Activated CD4-positive, alpha-beta T cell treated with anti-CD3 and anti-CD28 coated beads for 36 hours (primary cell): Measurements from ENCODE around the gene KCTD4. TPM values are rescaled to one million over a fixed set of nuclear protein-coding genes. Genes with fewer than 3 reads are reported as not detected.
"Not testable (repeated sequence)": the region's sequence is repeated elsewhere in the genome, so short reads cannot be mapped to it uniquely, and the experiment has no call there.

ENCODE experiments used
- ATAC-seq: fragments of 200-7000 bp; cut with Tn5 transposase; one replicate; pipeline ENCODE4 v1.10.0; 2021; ENCODE audit warnings: mild to moderate bottlenecking, moderate library complexity
- CTCF ChIA-PET: fragments of 350-600 bp; sonication (Branson Sonifier 250); formaldehyde crosslinking; loops from one replicate; lab custom pipeline; 2021; ENCODE audit warnings: antibody characterized with exemption; lab: Charles Lee
- POLR2A ChIA-PET: fragments of 350-600 bp; sonication (Branson Sonifier 250); formaldehyde crosslinking; loops from one replicate; lab custom pipeline; 2021; ENCODE audit warnings: antibody characterized with exemption, inconsistent platforms; lab: Charles Lee
- DNase-seq: peaks from one replicate; pipeline ENCODE4 v3.0.0-alpha.2; 2020
- H3K27ac Mint-ChIP-seq: one replicate; pipeline ENCODE4 v1.8.0; 2021; ENCODE audit warnings: mixed read lengths
- H3K27me3 Mint-ChIP-seq: one replicate; pipeline ENCODE4 v1.8.0; 2021; ENCODE audit warnings: mixed read lengths
- H3K36me3 Mint-ChIP-seq: one replicate; pipeline ENCODE4 v1.8.0; 2021; ENCODE audit warnings: low read depth, mixed read lengths
- H3K4me1 Mint-ChIP-seq: one replicate; pipeline ENCODE4 v1.8.0; 2021; ENCODE audit warnings: mixed read lengths
- H3K4me3 Mint-ChIP-seq: one replicate; pipeline ENCODE4 v1.8.0; 2021; ENCODE audit warnings: mild to moderate bottlenecking, moderate library complexity, mixed read lengths
- H3K9me3 Mint-ChIP-seq: one replicate; pipeline ENCODE4 v1.8.0; 2021; ENCODE audit warnings: low read depth, mixed read lengths
- intact Hi-C, 2 experiments: fragments of 100-400 bp; cut with DNase I in 1 of 2; cut with micrococcal nuclease in 1 of 2; formaldehyde crosslinking; loops; one replicate each; pipeline versions ENCODE4 v1.14.2 to v1.15.1; 2022 to 2024; cut with DNase I, micrococcal nuclease
- total RNA-seq, 2 experiments: library from RNA; stranded (reverse); gene quantifications; one replicate each; pipeline ENCODE4 v1.2.3, GENCODE V29; 2021

Gene KCTD4
- total RNA-seq = not detected

DNA sequence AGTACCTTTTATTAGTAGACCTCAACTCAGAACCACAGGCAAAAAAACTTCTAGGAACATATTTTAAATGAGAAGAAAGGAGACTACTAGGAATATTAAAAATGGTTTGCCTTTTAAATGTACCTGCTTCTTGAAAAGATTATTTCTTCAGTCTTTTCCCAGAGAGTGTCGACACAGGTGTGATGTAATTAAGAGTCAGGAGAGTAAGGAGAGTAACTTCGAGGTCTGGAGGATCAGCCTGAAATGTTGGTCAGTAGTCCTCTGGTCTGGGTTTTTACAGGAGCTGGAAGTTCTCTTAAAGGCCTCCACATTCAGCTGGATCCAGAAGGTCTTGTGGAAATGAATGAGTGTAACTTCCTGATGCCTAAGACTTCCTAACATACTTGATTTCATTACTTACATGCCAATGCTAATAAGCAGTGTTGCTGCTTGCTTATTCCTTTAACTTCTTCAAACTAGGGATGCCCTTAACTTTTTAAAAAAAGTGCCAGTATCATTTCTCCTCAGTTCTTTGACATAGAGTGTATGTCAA lies at the start of gene KCTD4:
TSS of gene KCTD4 (minus strand) at position 345 of the 532 bp plus-strand sequence. CDS start 6,478 bp downstream, outside the sequence.
- Mint-ChIP-seq H3K9me3 (no peaks in the 10 kb centered on the region), H3K36me3 (peaks cover 6% of the 10 kb centered on the region), H3K4me1 (peaks cover 25% of the 10 kb centered on the region), H3K4me3 (no peak within 1 kb of the TSS), H3K27me3 (no peaks in the 10 kb centered on the region), H3K27ac (no peak within 1 kb of the TSS)
- ATAC-seq (no peak), DNase-seq (no peak)
- intact Hi-C loops = no loop called here
- CTCF ChIA-PET = no interaction called here
- POLR2A ChIA-PET = no interaction called here

DNA sequence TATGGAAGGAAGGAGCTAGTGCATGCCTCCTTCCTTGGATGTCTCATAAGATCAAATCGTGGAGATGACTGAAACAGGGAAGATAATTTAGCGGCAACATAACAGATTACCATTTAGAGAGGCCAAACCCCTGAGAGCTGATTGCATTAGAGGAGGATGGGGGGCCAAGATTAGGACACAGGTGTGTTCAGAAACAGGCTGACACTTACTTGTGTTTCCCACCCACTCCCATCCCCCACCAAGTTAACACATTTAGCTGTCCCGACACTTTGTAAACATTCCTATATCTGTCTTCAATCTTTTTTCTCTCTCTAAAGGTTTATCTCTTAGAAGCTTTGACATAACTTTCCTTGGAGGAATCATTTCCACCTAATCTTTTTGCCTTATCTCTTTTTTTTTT lies 48.8 kb upstream of the KCTD4 start:
- H3K4me1 Mint-ChIP-seq = no peaks in the 10 kb centered on the region
- no peak for DNase-seq
- H3K27ac Mint-ChIP-seq = no peak overlapping the region
- no peaks in the 10 kb centered on the region for H3K27me3 Mint-ChIP-seq
- no peak for ATAC-seq
- POLR2A ChIA-PET = interaction anchor here (0.6 kb wide), 1 partner anchor 252 kb away, joined by 4 read pairs; no protein-coding TSS in a partner anchor
- peaks cover 14% of the 10 kb centered on the region for H3K36me3 Mint-ChIP-seq
- intact Hi-C loops = no loop called here
- no peaks in the 10 kb centered on the region for H3K9me3 Mint-ChIP-seq
- no peak overlapping the region for H3K4me3 Mint-ChIP-seq
- CTCF ChIA-PET = interaction anchor here (1.1 to 2.2 kb wide), 3 partner anchors 9 to 203 kb away, joined by 3 to 8 read pairs (median 5); no protein-coding TSS in a partner anchor

DNA sequence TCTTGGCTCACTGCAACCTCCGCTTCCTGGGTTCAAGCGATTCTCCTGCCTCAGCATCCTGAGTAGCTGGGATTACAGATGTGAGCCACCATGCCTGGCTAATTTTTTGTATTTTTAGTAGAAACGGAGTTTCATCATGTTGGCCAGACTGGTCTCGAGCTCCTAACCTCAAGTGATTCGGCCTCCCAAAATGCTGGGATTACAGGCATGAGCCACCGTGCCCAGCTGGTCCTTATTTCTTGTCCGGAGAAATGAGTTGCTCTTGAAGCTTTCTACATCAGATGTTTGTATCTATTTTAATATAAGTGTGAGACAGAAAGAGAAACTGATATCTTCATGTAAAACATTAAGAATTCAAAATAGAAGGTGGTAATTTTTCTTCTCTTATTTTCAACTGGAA lies 43.9 kb upstream of the KCTD4 start:
- H3K27me3 Mint-ChIP-seq, intact Hi-C loops, POLR2A ChIA-PET, H3K4me1 Mint-ChIP-seq, H3K27ac Mint-ChIP-seq, ATAC-seq, H3K36me3 Mint-ChIP-seq, H3K9me3 Mint-ChIP-seq, DNase-seq, H3K4me3 Mint-ChIP-seq: not testable (repeated sequence)
- CTCF ChIA-PET = interaction anchor here (0.9 kb wide), 1 partner anchor 30 kb away, joined by 3 read pairs; no protein-coding TSS in a partner anchor

DNA sequence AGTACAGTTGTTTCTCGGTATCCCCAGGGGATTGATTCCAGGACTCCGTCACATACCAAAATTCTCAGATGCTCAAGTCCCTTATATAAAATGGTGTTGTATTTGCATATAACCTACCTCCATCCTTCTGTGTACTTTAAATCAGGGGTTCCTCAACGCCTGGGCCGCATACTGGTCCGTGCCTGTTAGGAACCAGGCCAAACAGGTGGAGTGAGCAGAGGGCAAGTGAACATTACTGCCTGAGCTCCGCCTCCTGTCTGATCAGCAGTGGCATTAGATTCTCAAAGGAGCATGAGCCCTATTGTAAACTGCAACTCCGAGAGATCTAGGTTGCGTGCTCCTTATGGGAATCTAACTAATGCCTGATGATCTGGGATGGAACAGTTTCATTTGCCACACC lies 42.2 kb upstream of the KCTD4 start:
- ATAC-seq (no peak), DNase-seq (no peak)
- Mint-ChIP-seq H3K4me3 (no peak overlapping the region), H3K4me1 (peaks cover 4% of the 10 kb centered on the region), H3K27ac (no peak overlapping the region), H3K9me3 (no peaks in the 10 kb centered on the region), H3K27me3 (no peaks in the 10 kb centered on the region), H3K36me3 (peaks cover 2% of the 10 kb centered on the region)
- intact Hi-C loops = no loop called here
- ChIA-PET CTCF (no interaction called here), POLR2A (no interaction called here)

DNA sequence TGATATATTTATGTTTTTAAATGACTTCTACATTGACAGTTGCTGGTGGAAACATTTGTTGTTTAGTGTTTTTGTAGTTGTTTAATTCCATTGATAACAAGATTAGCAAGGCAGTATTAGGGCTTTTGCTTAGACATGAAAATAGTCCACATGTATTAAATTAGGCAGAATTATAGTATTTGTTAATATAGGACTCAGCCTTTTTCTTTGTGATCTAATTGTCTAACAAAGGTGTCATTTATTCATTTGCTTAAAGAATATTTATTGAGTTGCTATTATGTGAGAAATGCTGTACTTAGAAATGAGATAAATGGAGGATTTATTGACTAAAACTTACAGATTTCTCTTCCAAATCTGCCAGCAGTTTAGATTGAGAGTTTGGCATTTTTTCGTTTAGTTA lies 41.7 kb upstream of the KCTD4 start:
- no peak for ATAC-seq
- H3K27ac Mint-ChIP-seq = no peak overlapping the region

DNA sequence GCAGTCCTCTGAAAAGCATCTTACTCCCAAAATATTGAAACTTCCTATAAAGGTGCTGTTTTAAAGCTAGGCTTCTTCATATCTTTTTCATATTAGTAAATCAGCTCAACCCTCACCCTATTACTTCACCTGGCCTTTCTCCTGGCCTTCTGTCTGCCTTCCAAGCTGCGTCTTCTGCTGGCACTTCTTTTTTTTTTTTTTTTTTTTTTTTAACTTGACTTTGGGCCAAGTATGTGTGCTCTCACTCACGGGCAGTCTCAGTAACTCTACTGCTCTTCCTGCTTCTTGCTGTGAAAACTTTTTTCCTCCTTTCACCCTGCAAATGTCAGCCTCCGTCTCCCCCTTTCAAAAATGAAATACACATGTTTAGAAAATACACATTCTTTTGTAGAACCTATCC lies 41.2 kb upstream of the KCTD4 start:
- Mint-ChIP-seq H3K27me3 (no peaks in the 10 kb centered on the region), H3K36me3 (peaks cover 2% of the 10 kb centered on the region), H3K9me3 (no peaks in the 10 kb centered on the region), H3K27ac (no peak overlapping the region), H3K4me1 (peaks cover 4% of the 10 kb centered on the region), H3K4me3 (no peak overlapping the region)
- ChIA-PET POLR2A (no interaction called here), CTCF (interaction anchor here (0.6 to 1.2 kb wide), 3 partner anchors 17 to 205 kb away, joined by 3 read pairs; no protein-coding TSS in a partner anchor)
- intact Hi-C loops = no loop called here
- no peak for DNase-seq
- ATAC-seq = no peak

More for the DNA sequence above, 41.7 kb upstream of the KCTD4 start:
- Mint-ChIP-seq H3K4me1 (peaks cover 4% of the 10 kb centered on the region), H3K36me3 (peaks cover 2% of the 10 kb centered on the region), H3K27me3 (no peaks in the 10 kb centered on the region), H3K9me3 (no peaks in the 10 kb centered on the region), H3K4me3 (no peak overlapping the region)
- ChIA-PET POLR2A (no interaction called here), CTCF (interaction anchor here (1.0 kb wide), 1 partner anchor 43 kb away, joined by 3 read pairs; no protein-coding TSS in a partner anchor)
- intact Hi-C loops = no loop called here
- DNase-seq = no peak

DNA sequence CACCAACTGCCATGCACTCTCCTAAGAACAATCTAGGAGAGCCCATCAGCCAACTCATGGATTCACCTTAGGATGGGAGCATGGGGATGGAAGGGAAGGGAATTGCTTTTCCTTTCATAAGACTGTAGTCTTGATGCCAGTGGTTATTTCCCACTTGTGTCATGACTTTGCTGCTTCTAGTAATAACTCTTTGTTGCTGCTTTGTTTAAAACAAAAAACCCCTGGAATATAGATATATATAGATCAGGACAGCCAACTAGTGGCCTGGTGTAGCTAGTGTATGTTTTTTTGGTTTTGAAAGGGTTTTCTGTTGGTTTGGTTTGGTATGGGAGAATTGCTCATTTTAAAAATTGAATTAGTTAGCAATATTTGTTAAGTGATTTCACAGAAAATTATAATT lies 39.3 kb upstream of the KCTD4 start:
- intact Hi-C loops = no loop called here
- Mint-ChIP-seq H3K36me3 (no peaks in the 10 kb centered on the region), H3K4me1 (peaks cover 6% of the 10 kb centered on the region), H3K4me3 (no peak overlapping the region), H3K27ac (no peak overlapping the region), H3K9me3 (no peaks in the 10 kb centered on the region), H3K27me3 (no peaks in the 10 kb centered on the region)
- no peak for ATAC-seq
- no peak for DNase-seq
- CTCF ChIA-PET = interaction anchor here (1.1 to 2.1 kb wide), 4 partner anchors 10 to 86 kb away, joined by 3 to 8 read pairs (median 4); no protein-coding TSS in a partner anchor
- POLR2A ChIA-PET = no interaction called here

DNA sequence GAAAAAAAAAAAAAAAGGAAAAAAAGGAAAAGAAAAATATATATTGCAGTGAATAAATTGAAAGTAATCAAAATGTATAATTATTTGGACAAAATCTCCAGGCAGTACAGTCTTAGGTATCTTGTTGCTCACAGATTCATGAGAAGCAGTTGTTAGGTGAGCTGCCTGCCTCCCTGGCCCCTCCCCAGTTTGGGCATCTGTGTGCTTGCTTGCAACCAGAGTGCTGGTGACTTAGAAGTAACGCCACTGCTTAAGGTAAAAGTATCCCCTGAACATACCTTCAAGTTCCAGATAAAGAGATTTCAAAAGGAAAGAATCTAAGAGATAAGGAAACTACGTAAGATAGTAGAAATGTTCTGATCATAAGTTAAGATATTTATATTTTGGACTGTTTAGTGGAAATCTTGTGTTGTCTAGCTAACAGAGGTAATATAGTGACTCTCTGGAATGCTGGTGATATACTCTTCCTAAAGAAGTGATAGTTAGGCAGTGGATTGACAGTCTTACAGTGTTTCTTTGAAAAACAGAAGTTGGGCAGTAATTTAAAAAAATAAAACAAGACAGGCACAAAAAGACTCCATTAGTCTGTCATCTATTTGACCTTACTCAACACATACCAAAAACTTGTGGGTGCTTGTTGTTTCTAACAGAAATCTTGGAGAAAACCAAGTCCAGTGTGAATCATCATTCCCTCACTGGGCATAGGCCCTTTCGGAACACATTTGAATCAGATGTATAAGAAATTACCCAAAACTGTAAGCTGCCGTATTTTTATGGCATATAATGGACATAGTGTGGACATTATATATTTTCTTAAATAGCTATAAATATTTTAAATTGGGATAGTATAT lies 38.3 kb upstream of the KCTD4 start:
- Mint-ChIP-seq H3K4me1 (peaks cover 6% of the 10 kb centered on the region), H3K4me3 (no peak overlapping the region), H3K36me3 (no peaks in the 10 kb centered on the region), H3K9me3 (no peaks in the 10 kb centered on the region), H3K27ac (no peak overlapping the region), H3K27me3 (no peaks in the 10 kb centered on the region)
- POLR2A ChIA-PET = interaction anchor here (0.6 kb wide), 1 partner anchor 8 kb away, joined by 4 read pairs; no protein-coding TSS in a partner anchor
- DNase-seq (no peak), ATAC-seq (no peak)
- intact Hi-C loops = no loop called here
- CTCF ChIA-PET = interaction anchor here (0.6 to 2.1 kb wide), 5 partner anchors 11 to 192 kb away, joined by 3 to 8 read pairs (median 4); no protein-coding TSS in a partner anchor

DNA sequence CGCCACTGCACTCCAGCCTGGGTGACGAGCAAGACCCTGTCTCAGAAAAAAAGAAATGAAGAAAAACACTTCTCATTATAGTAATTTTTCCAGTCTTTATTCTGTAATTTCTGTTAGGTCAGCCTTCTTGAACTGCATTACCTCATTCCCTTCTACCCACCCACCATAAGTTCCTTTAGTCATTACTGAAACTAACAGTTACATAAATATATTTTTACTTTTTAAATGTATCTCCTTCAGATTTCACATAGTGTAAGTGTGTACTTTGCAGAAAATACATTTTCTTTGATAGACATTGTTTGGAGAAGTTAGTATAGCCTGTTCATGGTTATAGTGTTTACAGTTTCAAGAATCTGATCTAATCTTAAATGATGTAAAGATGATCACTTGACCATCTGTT lies 31.7 kb upstream of the KCTD4 start:
- H3K36me3 Mint-ChIP-seq = peaks cover 6% of the 10 kb centered on the region
- no peak for ATAC-seq
- no peak for DNase-seq
- H3K9me3 Mint-ChIP-seq = no peaks in the 10 kb centered on the region
- H3K27me3 Mint-ChIP-seq = no peaks in the 10 kb centered on the region
- CTCF ChIA-PET = no interaction called here
- peaks cover 13% of the 10 kb centered on the region for H3K4me1 Mint-ChIP-seq
- POLR2A ChIA-PET = no interaction called here
- H3K27ac Mint-ChIP-seq = no peak overlapping the region
- no peak overlapping the region for H3K4me3 Mint-ChIP-seq
- intact Hi-C loops = no loop called here

DNA sequence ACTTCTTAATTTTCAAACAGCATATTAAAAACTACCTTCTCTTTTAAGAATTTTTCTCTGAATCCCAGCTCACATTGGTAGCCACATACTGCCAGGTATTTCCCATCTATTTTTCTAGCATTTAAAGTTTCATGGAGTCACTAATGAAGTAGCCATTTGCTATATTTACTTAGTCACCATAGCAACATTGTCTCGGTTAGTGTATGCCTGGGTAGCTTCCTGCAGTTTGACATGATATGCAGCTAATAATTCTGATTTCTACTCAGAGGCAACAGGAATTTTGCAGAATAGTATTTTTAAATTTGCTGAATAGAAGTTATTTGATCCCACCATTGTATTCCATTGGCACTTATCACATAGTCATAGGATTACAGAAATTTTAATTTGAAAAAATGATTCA lies 30.9 kb upstream of the KCTD4 start:
- CTCF ChIA-PET = interaction anchor here (0.6 to 0.9 kb wide), 2 partner anchors 18 to 109 kb away, joined by 3 read pairs; no protein-coding TSS in a partner anchor
- POLR2A ChIA-PET = no interaction called here
- intact Hi-C loops = no loop called here

DNA sequence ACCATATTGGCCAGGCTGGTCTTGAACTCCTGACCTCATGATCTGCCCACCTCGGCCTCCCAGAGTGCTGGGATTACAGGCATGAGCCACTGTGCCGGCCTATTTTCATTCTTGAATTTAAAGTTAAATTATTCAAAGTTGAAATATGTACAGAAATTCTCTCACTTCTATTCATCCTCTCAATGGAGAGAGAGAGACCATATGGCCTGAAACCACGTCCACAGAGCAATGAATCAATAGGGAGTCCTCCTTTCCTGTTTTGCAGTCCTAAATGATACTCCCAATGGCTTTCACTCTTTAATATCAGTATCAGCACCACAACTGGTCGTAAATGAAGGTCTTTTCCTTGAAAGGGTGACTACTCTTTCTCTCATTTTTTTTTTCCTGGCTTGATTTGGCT lies 30.5 kb upstream of the KCTD4 start:
- Mint-ChIP-seq H3K4me1 (peaks cover 16% of the 10 kb centered on the region), H3K27ac (no peak overlapping the region), H3K27me3 (no peaks in the 10 kb centered on the region), H3K4me3 (no peak overlapping the region), H3K36me3 (peaks cover 6% of the 10 kb centered on the region), H3K9me3 (no peaks in the 10 kb centered on the region)
- intact Hi-C loops = no loop called here
- ChIA-PET CTCF (interaction anchor here (0.6 to 0.9 kb wide), 2 partner anchors 18 to 108 kb away, joined by 3 read pairs; no protein-coding TSS in a partner anchor), POLR2A (interaction anchor here (0.5 kb wide), 1 partner anchor 227 kb away, joined by 4 read pairs; no protein-coding TSS in a partner anchor)
- ATAC-seq (no peak), DNase-seq (no peak)

More for the DNA sequence above, 30.9 kb upstream of the KCTD4 start:
- ATAC-seq = no peak
- peaks cover 6% of the 10 kb centered on the region for H3K36me3 Mint-ChIP-seq
- H3K4me3 Mint-ChIP-seq = no peak overlapping the region
- no peaks in the 10 kb centered on the region for H3K9me3 Mint-ChIP-seq
- no peaks in the 10 kb centered on the region for H3K27me3 Mint-ChIP-seq
- H3K27ac Mint-ChIP-seq = no peak overlapping the region
- no peak for DNase-seq
- peaks cover 13% of the 10 kb centered on the region for H3K4me1 Mint-ChIP-seq
